ENCODE data around the gene PLD6.

DNA sequence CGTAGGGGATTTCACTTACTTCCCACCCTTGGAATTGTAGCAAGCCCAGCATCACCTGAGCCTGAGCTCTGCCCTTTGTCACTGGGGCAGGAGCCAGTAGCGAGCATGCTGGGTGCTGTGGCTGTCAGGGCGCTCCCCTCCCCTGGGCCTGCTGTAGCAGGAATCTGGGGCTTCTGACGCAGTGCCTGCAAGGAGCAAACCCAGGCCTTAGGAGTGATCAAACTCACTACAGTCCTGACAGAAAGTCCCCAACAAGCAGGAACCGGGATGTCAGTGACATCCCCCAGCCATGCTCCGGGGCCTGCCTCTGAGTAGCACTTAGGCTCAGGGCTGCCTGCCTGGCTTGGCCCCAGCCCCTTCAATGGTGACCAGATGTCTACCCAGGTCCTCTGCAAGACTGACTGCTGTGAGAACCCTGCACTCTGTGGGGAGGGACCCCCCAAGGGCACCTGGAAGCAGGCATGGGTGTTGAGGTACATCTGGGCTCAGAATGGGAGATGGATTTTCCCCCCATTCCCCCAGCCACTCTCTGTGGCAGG, 23.5 kb downstream of the PLD6 start:
- TF ChIP-seq, protein P1, sequence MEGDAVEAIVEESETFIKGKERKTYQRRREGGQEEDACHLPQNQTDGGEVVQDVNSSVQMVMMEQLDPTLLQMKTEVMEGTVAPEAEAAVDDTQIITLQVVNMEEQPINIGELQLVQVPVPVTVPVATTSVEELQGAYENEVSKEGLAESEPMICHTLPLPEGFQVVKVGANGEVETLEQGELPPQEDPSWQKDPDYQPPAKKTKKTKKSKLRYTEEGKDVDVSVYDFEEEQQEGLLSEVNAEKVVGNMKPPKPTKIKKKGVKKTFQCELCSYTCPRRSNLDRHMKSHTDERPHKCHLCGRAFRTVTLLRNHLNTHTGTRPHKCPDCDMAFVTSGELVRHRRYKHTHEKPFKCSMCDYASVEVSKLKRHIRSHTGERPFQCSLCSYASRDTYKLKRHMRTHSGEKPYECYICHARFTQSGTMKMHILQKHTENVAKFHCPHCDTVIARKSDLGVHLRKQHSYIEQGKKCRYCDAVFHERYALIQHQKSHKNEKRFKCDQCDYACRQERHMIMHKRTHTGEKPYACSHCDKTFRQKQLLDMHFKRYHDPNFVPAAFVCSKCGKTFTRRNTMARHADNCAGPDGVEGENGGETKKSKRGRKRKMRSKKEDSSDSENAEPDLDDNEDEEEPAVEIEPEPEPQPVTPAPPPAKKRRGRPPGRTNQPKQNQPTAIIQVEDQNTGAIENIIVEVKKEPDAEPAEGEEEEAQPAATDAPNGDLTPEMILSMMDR (conservative IDR thresholded peaks at IDR 0.05 in 1 of 2, IDR thresholded peaks at IDR 0.05 in 1 of 2; ENCODE audit: low read depth in 1 of 2, low read length in 2 of 2): no peak
- TF ChIP-seq EZH2 (IDR thresholded peaks at IDR 0.05; ENCODE audit: low read length, missing control alignments): no peak

Data from fibroblast of lung (primary cell).